Stimulated activated CD4-positive, alpha-beta T cell treated with anti-CD3 and anti-CD28 coated beads, TNF-alpha, amount 100 ng/mL, for 24 hours (primary cell): ENCODE measurements around the gene AKAP11.

Experiments used
- DNase-seq, 3 experiments: peaks; one replicate each; pipeline ENCODE4 v3.0.0-alpha.2; 2020; ENCODE audit warnings: low read depth in 3 of 3

The AKAP11 gene

DNA sequence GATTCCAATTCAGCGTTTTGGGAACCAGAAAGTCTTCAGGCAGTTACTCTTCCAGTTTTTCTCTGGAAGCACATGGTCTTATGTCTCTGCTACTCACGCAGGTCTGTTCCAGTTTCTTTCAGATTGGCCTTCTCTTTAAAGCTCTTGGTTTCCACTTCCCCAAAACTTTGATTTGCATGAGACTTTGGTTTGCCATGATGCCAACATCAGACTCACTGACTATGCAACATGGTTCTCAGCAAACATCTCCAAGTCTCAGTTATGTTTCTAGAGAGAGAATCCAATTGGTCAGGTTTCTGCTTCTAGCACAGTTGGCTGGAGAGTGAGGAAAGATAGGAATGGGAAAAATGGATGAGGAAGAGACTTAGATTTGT, 3.1 kb downstream of the AKAP11 start:
- no peak for DNase-seq

DNA sequence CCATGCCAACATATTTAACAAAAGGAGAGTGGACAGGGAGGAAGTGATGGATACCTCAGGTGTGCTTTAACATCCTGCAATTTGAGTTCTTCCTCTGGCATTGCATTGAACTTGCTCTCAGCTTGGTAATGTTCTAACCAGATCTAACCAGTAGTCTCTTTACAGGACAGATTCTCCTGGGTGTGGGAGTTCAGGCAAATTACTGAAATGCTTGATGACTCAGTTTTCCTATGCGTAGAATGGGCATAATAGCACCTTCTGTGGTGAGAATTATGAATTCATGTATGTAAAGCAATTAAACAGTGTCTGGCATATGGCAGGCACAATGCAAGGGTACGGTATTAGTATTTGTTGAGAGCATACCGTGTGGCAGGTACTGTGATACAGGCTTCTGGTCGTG, 3.6 kb downstream of the AKAP11 start:
- DNase-seq, result no peak

DNA sequence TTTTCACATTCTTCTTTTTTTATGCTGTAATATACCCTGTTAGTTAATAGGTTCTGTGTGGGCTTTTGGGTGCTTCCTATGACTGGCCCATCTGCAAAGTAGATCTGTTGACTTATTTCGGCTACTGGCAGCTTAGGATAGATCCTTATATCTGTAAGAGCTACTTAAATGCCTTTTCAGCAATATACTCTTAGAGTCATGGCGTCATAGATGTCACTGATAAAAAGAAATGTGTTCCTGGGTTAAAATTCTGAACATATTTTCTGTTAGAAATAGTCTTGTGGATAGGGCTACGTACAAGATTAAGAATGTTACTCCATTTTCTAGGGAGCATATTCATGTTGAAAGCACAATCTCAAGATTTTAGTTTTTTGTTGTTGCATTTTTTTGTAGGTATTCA, 4.7 kb downstream of the AKAP11 start:
- no peak for DNase-seq

DNA sequence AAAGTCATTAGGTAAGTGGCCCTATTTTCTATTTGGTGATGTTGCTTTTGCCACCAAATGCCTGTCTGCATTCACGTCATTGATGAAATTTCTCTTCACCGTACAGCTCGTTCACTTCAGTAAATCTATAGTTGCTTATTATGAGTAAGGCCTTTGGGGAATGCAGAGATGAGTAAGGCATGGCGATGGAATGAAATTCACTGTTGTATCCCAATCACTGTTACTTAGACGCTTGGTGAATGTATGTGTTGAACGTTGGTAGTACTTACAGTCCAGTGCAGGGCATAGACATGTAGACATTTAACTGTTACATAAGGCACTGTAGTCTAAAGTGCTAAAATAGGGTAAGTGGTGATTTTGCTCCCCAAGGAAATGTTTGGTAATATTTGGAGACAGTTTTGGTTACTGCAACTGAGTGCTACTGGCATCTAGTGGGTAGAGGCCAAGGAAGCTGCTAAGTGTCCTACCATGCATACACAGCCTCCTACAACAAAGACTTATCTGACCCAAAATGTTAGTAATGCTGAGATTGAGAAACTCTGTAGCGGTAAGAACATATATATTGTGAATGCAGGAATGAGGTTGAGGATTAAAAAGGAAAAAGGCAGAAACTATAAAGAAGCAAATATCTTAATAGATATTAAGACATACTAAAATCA, 5.8 kb downstream of the AKAP11 start:
- DNase-seq, result no peak

DNA sequence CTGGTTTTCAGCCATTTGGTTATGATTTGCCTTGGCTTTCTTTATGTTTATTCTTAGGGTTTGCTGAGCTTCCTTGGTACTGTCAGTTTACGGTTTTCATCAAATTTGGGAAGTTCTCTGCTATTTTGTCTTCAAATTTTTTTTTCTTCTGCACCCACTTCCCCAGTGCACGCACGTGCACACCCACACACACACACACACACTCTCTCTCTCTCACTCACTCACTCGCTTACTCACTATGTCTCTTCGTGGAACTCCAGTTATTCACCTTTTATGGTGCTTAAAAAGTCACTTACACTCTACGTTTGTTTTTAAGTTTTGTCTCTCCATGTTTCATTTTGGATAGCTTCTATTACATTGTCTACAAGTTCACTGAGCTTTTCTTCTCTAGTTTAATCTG, 7.1 kb downstream of the AKAP11 start:
- no peak for DNase-seq

DNA sequence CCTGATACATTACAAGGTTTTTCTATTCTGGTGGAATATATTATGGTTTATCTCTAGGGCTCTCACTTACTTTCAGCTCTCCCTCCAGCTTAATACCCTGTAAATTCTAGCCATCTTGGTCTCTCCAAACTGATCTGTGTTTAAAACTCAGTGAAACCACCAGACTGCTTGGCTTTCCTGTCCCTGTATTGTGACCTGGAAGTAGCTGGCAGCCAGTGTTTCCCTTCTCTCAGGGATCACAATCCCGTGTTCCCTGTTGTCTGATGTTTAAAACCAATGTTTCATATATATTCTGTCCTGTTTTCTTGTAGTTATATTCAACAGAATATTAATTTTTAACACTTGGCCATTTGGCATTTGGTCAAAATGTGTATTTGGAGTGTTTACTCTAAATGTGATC, 8.0 kb downstream of the AKAP11 start:
- no peak for DNase-seq

DNA sequence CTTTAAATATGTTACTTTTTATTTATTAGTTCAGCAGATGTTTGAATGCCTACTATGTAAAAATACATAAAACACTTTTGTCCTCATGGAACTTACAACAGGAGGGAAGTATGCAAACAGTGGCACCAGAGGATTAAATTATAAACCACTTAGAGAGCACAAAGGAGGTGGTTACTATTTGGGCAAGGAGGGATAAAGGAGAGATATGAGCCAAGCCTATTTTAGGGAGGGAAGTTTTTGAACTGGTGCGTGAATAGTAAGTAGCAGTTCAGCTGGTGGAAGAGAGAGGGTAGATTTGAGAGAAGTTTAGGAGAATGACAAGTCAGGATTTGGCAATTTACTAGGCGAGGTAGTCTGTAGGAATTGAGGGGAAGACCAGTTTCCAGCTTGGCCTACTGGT, 8.6 kb downstream of the AKAP11 start:
- DNase-seq, result no peak

DNA sequence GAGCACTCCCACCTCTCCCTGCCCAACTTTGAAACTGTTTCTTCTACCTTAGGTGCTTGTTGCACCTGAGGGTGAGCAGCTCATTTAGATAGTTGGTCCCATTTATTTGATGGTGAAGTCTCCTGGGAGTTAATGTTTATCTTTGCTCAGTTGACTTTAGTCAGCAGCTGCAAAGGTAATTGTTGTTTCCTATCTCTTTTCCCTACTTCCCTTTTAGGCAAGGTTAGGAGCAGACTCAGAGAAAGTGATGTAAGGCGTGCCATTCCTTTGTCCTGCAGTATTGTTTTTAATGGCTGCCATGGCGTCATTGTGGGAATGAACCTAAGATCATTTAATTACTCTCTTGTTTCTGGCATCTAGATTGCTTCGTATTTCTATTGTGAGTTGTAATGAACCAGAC, 11.6 kb downstream of the AKAP11 start:
- DNase-seq, result no peak

DNA sequence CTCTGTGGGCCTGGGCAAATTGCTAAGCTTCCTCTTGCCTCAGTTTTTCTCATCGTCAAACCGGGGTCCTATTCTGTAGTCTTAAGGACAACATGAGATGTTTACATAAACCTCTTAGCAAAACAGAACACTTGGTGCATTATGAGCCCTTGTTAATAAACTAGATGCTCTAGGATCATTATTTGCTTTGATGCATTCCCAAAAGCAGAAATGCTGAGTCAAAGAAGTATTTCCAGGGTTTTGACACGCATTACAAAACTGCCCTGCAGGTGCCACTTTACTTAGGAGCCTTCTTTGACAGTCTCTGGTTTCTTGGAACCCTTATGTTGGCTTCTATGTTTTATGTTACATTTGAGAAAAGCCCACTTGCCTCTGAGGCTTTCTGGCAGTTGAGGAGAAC, 12.1 kb downstream of the AKAP11 start:
- no peak for DNase-seq

DNA sequence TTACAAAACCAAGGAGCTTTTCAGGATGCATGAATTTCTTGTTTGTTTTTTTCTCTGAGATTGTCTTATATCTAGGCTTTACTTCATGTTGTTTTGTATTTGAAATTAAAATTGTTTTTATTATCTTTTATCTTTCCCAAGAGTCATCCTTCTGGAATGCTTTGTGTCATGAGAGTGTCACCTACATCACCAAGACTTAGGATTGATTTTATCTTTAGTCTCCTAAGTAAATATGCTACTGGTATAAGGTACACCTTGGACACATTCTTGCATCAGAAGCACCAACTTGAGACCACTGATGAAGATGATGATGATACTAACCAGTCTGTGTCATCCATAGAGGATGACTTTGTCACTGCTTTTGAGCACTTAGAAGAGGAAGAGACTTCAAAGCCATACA, 26.4 kb downstream of the AKAP11 start:
- no peak for DNase-seq

DNA sequence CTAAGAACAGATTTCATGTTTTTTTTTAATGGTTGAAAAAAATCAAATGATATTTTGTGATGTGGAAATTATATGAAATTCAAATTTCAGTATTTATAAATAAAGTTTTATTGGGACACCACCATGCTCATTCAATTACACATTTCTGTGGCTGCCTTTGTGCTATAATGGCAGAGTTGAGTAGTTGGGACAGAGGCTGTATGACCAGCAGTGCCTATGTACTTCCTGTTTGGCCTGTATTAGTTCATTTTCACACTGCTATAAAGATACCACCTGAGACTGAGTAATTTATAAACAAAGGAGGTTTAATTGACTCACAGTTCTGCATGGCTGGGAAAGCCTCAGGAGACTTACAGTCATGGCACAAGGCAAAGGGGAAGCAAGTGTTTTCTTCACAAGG, 33.6 kb downstream of the AKAP11 start:
- no peak for DNase-seq

DNA sequence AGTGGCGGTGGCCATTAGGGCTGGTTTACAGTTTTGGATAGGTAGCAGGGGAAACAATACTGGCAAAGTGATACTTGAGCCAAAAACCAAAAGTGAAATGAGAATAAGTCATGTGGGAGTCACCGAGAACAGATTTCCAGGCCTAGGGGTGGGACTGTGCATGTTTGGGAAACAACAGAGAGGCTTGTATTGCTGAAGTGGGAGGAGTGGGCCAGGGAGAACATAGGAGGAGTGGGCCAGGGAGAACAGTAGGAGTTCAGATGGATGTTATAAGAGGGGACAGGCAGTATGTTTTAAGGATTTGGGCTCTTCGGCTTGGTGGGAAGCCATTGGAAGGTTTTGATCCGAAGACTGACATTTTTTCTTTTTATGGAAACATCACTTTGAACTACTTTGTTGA, 35.5 kb downstream of the AKAP11 start:
- no peak for DNase-seq

DNA sequence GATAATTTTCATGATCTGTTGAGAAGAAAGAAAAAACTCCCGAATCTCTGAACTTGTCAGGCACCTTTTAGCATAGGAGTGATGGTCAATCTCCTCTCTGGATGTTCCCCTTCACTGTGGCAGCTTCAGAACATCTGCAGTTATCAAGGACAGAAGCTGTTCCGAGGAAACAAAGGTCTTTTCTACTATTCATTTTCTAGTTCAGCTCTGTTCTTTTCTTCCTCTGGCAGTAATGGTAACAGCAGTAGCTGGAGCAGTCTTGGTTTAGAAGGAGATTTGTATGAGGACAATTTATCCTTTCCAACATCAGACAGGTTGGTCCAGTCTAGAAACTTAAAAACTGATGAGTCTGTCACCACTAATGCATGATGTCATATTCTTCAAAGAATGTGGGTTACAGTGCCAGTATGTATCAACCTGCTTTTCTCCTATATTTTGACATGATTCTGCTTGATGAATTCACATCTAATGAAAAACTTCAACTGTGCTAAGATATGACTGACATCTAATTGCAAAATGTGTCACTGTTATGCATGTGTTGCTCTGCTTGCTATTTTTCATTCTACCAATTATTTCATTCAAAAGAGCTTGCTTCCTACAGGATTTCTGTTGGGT, 41.0 kb downstream of the AKAP11 start:
- DNase-seq, result no peak

DNA sequence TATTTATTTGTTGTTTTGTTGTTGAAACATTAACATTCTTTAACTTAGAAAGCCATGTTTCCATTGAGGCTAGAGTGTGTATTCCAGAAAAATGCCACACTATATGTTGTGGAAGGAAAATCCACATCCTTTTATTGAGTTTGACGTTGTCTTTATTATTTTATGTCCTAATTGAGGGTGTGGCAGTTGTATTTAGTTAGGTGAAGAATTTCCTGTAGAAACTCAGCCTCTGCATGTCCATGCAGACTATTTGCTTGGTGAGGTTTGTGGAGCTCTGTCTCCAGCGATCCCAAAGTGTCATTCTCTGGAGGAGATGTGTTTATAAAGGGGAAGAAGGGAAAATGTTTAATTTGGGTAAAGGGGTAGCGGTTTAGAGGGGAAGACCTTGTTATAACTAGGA, 46.6 kb downstream of the AKAP11 start:
- DNase-seq, result no peak

DNA sequence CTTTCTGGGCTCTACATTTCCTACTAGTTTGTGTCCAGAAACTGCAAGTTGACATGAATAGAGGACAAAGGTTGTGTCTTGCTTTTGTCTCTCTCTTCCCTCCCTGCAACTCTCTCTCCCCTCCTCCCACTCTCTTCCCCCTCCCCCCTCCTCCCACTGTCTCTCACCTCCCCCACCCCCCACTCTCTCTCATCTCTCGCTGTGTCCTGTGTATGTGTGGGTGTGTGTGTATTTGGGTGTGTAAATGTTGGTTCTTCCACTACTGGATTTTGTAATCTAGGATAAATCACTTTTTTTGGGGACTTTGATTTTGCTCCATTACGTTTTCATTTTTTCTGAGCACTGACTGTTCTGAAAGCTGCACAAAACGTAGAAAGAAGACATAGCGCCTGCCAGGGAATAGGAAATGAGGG, 48.4 kb downstream of the AKAP11 start:
- no peak for DNase-seq

DNA sequence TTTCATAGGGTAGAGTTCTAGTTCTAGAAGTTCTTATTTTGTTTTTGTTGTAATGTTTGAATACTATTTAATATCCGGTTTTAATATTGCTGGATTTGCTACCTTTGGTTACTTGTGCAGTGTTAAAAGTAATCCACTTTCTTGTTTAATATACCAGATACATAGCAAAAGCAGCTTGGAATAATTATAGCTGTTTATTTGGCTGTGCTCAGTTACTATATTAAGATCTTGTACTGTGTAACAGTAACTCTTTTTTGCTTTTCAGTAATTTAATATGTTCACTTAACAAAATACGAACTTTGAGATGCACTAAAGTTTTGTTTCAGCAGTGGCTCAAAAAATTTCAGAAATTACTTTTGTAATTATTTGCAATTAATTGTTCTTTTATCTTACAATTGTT, 50.9 kb downstream of the AKAP11 start:
- no peak for DNase-seq

DNA sequence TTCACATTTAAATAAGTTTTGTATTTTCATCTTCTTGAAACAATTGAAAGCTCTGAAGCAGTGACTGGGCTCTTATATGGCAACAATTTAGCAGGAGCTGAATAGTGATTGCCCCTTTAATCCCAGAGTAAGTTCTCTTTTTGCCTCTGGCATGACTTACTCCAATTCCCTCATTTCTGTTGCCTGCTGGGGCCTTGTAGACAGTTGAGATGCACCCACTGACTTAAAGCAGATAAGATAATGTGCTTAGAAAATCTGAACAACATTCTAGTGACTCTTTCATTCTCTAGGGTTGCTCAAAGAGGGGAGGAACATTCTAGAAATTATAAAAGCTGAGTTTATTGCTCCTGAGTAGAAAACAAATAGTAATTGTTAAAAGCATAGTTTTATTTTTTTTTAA, 52.8 kb downstream of the AKAP11 start:
- DNase-seq, result no peak

DNA sequence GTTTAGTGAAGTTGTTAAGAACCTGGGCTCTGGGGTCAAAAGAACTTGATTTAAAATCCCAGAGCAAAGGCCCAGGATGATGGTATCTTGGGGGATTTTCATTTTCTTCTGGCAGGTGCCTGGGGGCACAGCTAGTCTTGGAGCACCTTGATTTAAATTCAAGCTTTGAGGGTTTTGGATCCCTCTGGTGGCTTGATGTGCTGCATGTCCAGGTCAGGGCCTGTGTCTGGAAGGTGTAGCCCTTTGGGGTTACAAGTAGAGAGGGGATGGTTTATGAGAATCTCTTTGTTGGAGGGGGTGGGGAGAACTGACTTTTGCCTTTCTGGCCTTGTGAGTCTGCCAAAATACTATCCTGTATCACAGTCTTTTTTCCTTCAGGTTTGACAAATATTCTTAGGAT, 55.8 kb downstream of the AKAP11 start:
- DNase-seq, result no peak

DNA sequence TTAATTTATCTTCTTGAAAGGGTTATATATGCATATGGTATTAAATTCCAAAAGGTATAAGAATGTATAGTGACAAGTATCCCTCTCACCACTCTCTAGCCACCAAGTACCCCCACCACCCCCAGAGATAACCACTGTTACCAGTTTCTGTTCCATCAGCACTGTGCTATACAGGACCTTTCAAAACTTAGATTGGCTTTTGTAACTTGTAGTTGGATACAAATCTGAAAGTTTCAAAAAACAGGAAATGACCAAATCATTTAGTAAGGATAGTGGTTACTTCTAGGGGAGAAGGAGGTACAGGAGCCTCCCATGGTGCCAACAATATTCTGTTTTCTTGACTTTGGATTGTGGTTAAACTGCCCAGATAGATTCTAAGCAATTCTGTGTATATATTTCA, 56.7 kb downstream of the AKAP11 start:
- no peak for DNase-seq

DNA sequence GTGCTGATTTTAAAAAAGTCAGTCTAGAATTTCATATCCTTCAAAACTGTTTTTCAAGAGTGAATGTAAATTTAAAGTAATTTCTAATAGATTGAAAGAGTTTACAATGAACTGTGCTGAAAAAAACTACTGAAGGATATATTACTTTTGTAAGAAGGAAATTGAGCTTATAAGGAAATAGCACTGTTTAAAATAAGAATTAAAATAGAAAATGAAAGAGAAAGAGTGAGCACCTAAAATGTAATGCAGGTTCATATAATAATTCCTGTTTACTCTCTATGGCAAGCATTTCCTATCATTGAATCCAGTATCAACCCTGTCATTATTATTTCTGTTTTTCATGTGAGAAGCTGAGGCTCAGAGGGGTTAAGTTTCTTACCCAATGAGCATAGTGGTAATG, 57.3 kb downstream of the AKAP11 start:
- DNase-seq, result no peak

DNA sequence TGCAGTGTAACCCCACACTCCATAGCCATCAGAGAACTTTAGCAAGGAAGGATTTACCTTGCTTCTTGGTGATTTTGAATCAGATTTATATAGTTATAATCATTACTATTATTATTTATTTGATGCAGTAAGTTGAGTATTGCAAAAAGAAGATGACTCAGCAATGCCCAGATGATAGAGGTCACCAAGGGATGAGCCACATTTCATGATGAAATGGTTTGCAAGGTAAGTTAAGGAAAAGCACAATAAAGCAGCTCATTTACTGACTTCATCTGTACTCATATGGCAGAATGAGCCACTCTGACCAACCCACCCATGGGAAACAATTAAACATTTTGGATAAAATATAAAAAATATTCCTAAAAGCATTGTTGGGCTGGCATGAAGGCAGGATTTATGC, 59.1 kb downstream of the AKAP11 start:
- no peak for DNase-seq

DNA sequence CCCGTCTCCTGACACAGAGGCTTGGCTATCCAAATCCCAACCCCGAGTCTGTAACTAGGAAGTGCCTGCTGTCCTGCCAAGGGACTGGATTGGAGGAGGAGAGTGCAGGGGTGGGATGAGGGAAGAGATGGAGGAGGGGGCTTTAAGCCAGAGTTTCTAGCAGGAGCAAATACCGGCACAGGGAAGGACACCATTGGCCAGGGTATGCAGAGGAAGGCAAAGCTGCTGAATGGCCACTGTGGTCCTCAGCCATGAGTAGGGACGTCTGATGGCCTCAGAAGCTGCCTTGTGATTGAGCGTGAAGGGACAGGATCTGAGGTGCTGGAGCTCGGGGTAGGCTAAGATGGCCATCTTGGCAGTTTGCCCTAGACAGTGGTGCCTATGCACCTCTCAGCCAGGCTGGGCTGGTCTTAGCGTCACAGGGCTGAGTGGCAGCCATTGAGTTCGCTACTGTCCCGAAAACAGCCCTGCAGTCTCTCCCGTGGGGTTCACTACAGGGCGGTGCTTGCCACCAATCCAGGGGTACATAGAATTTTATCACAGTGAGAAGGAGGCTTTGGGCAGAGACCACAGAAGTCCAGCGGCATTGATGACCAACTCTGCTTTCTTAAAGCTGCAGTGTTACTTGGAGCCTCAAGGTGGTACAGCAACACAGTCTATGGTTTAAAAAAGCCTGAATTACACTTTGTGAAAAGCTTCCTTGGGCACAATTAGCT, 61.8 kb downstream of the AKAP11 start:
- DNase-seq, result no peak

DNA sequence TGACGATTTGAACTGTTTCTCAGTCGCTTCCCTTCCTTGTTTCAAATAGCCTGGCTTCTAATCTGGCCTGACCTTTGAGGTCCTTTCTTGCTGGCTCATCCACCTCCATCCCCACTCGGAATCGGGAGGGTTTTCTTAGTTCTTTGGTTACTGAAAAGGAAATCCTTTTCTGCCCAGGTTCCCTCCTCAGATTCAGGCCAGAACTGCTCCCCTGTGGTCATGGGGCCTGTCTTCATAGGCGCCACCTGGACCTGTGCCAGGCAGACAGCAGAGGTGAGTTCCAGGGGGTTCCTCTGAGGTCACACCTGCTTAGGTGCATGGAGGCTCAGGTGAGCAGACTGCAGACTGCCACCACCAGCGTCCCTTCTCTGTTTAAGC, 62.4 kb downstream of the AKAP11 start:
- no peak for DNase-seq
